ENCODE measurements around the gene SRCIN1. TPM values are rescaled to one million over a fixed set of nuclear protein-coding genes. Genes with fewer than 3 reads are reported as not detected.

SRCIN1 gene
- total RNA-seq, 1 experiment from 2014 or later, result not detected

Other genes with a start within 250 kb of the SRCIN1 start
- 8.5 and 32.0 TPM in 2 replicates for gene ARHGAP23, start 177.5 kb downstream of the SRCIN1 start, total RNA-seq (2014; rRNA removed; shearing (Covaris generic))
- gene EPOP, start 69.0 kb upstream of the SRCIN1 start, total RNA-seq (2014; rRNA removed; shearing (Covaris generic)), result 1.8 and 4.7 TPM in 2 replicates
- gene MLLT6, start 99.3 kb upstream of the SRCIN1 start, total RNA-seq (2014; rRNA removed; shearing (Covaris generic)), result 9.7 and 17.0 TPM in 2 replicates
- gene CISD3, start 124.4 kb upstream of the SRCIN1 start, total RNA-seq (2014; rRNA removed; shearing (Covaris generic)), result 4.7 and 5.9 TPM in 2 replicates
- gene PCGF2, start 142.4 kb upstream of the SRCIN1 start, total RNA-seq (2014; rRNA removed; shearing (Covaris generic)), result 3.2 and 5.0 TPM in 2 replicates
- 410 and 440 TPM in 2 replicates for gene PSMB3, start 146.8 kb upstream of the SRCIN1 start, total RNA-seq (2014; rRNA removed; shearing (Covaris generic))
- 41.6 and 45.4 TPM in 2 replicates for gene PIP4K2B, start 193.6 kb upstream of the SRCIN1 start, total RNA-seq (2014; rRNA removed; shearing (Covaris generic))
- 7.8 and 8.9 TPM in 2 replicates for gene CWC25, start 219.4 kb upstream of the SRCIN1 start, total RNA-seq (2014; rRNA removed; shearing (Covaris generic))
- gene RPL23, start 247.8 kb upstream of the SRCIN1 start, total RNA-seq (2014; rRNA removed; shearing (Covaris generic)), result 716 and 785 TPM in 2 replicates

Data from M059J (cell line).